ENCODE results near the gene CTAGE9. TPM values are rescaled to one million over a fixed set of nuclear protein-coding genes. Genes with fewer than 3 reads are reported as not detected.

The CTAGE9 gene
- total RNA-seq, 1 donor from 2014 or later, result not detected

DNA sequence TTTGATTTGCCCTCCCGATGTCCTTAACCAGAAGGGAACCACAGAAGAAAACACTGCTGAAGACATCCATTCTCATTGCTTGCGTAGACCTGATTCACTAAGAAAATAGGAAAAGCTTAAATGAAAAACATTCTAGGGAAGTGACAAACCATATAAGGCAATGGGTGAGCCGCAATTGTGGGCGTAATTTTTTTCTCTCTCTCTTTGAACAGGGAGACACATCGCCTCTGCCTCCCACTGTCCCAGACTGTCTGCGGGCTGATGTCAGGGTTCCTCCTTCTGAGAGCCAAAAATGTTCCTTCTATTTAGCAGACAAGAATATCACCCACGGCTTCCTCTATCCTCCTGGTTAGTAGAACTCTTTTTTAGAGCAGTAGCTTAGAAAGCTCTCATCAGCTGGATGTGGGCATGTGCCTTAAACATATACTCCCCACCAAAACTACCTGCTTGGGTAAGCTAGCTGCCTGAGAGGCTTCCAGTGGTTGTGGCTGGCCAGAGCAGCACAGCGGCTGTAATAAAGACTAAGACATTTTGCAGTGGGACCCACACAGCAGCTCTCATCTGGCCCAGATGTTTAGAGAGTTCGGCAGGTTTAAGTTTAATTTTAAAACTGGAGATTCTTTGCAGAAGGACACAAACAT, 22.7 kb upstream of the CTAGE9 start:
- TF ChIP-seq, protein P1, sequence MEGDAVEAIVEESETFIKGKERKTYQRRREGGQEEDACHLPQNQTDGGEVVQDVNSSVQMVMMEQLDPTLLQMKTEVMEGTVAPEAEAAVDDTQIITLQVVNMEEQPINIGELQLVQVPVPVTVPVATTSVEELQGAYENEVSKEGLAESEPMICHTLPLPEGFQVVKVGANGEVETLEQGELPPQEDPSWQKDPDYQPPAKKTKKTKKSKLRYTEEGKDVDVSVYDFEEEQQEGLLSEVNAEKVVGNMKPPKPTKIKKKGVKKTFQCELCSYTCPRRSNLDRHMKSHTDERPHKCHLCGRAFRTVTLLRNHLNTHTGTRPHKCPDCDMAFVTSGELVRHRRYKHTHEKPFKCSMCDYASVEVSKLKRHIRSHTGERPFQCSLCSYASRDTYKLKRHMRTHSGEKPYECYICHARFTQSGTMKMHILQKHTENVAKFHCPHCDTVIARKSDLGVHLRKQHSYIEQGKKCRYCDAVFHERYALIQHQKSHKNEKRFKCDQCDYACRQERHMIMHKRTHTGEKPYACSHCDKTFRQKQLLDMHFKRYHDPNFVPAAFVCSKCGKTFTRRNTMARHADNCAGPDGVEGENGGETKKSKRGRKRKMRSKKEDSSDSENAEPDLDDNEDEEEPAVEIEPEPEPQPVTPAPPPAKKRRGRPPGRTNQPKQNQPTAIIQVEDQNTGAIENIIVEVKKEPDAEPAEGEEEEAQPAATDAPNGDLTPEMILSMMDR (IDR thresholded peaks at IDR 0.05), result no peak
- Histone ChIP-seq H3K36me3 (no peaks in the 10 kb centered on the region), H3K4me3 (peak overlapping the region; percentile 23 to 28), H3K27ac (peak overlapping the region in 1 of 2 donors; percentile 47), H3K9me3 (no peaks in the 10 kb centered on the region), H3K27me3 (no peaks in the 10 kb centered on the region), H3K4me1 (peaks cover 0 to 4% of the 10 kb centered on the region in 2 donors)
- DNase-seq (ENCODE audit: low spot score in 2 of 2), result peak in 1 of 2 donors; percentile 68
- intact Hi-C loops (cut with DNase I), result no loop called here

DNA sequence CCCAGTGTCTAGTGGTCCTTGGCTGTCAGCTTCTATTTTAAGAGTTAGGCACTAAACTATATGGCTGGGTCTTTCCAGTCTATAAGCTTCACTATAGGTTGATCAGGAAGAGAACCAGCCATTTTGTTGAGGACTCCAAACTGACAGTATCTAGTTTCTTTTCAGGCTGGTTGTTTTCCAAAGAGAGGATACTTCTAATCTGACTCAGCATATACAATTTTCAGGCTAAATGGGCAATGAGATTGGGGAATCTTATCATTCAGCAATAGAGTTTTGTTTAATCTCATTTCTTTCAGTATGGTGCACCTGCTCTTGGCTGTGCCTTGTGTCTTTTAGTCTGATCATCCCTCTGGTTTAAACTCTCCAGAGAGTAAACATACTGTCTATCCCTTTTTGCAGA, 20.4 kb upstream of the CTAGE9 start:
- intact Hi-C loops (cut with DNase I), result no loop called here
- TF ChIP-seq, protein P1 (IDR thresholded peaks at IDR 0.05), result no peak
- no peaks in the 10 kb centered on the region for H3K9me3 ChIP-seq
- DNase-seq (ENCODE audit: low spot score in 2 of 2), result no peak
- H3K4me1 ChIP-seq, result peaks cover 0 to 4% of the 10 kb centered on the region in 2 donors
- H3K4me3 ChIP-seq, result no peak overlapping the region
- no peaks in the 10 kb centered on the region for H3K36me3 ChIP-seq
- H3K27me3 ChIP-seq, result no peaks in the 10 kb centered on the region
- H3K27ac ChIP-seq, result no peak overlapping the region

DNA sequence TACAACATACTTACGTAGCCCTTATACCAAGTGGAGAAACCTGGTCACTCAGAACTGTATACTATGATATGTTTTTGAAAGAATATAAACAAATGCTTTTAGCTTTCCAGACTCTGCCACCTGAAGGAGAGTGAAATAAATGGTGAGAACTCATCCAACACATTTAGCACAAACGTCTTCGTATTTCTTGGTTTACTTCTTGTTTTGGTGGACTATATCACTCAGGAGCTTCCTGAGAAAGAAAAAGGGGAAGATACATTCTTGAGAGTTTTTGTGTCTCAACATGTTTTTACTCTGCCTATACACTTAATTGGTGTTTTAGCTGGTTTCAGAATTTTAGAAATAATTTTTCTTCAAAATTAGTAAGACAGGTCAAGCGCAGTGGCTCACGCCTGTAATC, 19.4 kb upstream of the CTAGE9 start:
- intact Hi-C loops (cut with DNase I), result no loop called here

DNA sequence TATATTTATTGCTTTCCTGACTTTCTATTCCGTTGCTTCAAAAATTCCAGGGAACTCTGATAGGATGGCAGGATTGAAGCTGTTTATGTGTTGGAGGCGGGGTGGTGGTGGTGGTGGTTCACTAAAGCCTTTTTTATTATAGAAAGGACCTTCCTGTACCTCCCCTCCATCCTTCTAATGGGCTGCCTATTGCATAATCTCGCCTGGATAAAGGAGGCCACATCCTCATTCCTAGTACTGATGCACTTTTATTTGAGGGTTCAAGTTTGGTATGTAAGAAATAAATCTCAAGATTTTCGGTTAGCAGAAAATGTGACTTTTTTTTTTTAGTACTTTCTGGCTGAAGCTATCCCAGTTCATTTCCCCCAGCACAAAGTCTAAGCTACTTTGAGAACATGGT, 18.7 kb upstream of the CTAGE9 start:
- no peak overlapping the region for H3K27ac ChIP-seq
- DNase-seq (ENCODE audit: low spot score in 2 of 2), result no peak
- H3K4me1 ChIP-seq, result peaks cover 0 to 4% of the 10 kb centered on the region in 2 donors
- H3K36me3 ChIP-seq, result no peaks in the 10 kb centered on the region
- no peaks in the 10 kb centered on the region for H3K9me3 ChIP-seq
- TF ChIP-seq, protein P1 (IDR thresholded peaks at IDR 0.05), result no peak
- intact Hi-C loops (cut with DNase I), result no loop called here
- no peak overlapping the region for H3K4me3 ChIP-seq
- no peaks in the 10 kb centered on the region for H3K27me3 ChIP-seq

More for the DNA sequence above, 19.4 kb upstream of the CTAGE9 start:
- peaks cover 0 to 4% of the 10 kb centered on the region in 2 donors for H3K4me1 ChIP-seq
- TF ChIP-seq, protein P1 (IDR thresholded peaks at IDR 0.05), result no peak
- no peaks in the 10 kb centered on the region for H3K9me3 ChIP-seq
- no peaks in the 10 kb centered on the region for H3K27me3 ChIP-seq
- no peak overlapping the region for H3K4me3 ChIP-seq
- H3K36me3 ChIP-seq, result no peaks in the 10 kb centered on the region
- H3K27ac ChIP-seq, result no peak overlapping the region
- no peak for DNase-seq (ENCODE audit: low spot score in 2 of 2)

DNA sequence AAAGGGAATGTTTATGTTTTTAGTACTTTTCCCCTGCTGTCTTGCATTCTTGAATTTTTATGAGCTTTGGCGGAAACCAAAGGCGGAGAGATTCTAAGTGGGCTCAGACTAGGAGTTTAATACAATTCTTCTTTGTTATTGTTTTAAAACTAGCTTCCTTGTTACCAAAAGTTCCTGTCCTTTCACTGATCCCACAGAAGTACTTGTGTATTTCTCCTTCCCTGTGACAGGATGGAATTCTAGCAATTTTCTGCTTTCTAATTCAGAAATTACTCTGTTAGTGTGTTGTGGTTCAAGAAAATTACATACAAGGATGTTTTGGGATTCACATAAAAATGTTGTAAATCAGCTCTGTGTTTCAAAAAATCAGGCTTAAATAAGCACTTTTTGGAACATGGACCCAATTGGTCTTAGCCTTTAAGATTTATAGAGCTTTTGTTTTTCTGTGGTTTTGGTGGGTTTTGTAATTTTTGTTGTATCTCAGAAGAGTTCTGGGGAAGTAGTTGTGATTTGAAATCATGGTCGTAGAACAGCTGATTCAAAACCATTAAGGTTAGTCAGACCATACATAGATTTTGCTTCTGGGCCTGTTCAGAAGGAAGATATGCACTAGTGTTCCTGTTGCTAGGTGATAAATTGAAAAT, 17.6 kb upstream of the CTAGE9 start:
- Histone ChIP-seq H3K4me1 (no peaks in the 10 kb centered on the region), H3K36me3 (no peaks in the 10 kb centered on the region), H3K9me3 (no peaks in the 10 kb centered on the region), H3K27ac (no peak overlapping the region), H3K4me3 (no peak overlapping the region), H3K27me3 (no peaks in the 10 kb centered on the region)
- intact Hi-C loops (cut with DNase I), result no loop called here
- TF ChIP-seq, protein P1 (IDR thresholded peaks at IDR 0.05), result no peak
- no peak for DNase-seq (ENCODE audit: low spot score in 2 of 2)

Data from ascending aorta (tissue), 2 donors.